Activated T-helper 1 cell treated with anti-CD3 and anti-CD28 coated beads, Interleukin-12 subunit alpha, Interleukin-12 subunit beta, Interleukin-2, Interleukin-4 antibody, amounts not matched to agents 30 ng/mL and 10 ng/mL and 1 ng/mL, durations not matched to agents 14 hours and 24 hours and 36 hours (primary cell): ENCODE measurements around the gene APC2. TPM values are rescaled to one million over a fixed set of nuclear protein-coding genes. Genes with fewer than 3 reads are reported as not detected.

Experiments used
- DNase-seq: peaks from one replicate; pipeline ENCODE4 v3.0.0; 2021; ENCODE audit warnings: low spot score
- H3K27ac Mint-ChIP-seq: one replicate; pipeline ENCODE4 v1.8.0; 2021; ENCODE audit warnings: mild to moderate bottlenecking, mixed read lengths
- H3K27me3 Mint-ChIP-seq: one replicate; pipeline ENCODE4 v1.8.0; 2022; ENCODE audit warnings: mild to moderate bottlenecking, moderate library complexity, mixed read lengths; ENCODE audit not compliant: insufficient read depth
- H3K36me3 Mint-ChIP-seq: one replicate; pipeline ENCODE4 v1.8.0; 2021; ENCODE audit warnings: low read depth, mixed read lengths
- H3K4me1 Mint-ChIP-seq: one replicate; pipeline ENCODE4 v1.8.0; 2021; ENCODE audit warnings: low read depth, mixed read lengths
- H3K4me3 Mint-ChIP-seq: one replicate; pipeline ENCODE4 v1.8.0; 2021; ENCODE audit warnings: mild to moderate bottlenecking, moderate library complexity, mixed read lengths
- H3K9me3 Mint-ChIP-seq: one replicate; pipeline ENCODE4 v1.8.0; 2021; ENCODE audit warnings: mixed read lengths
- intact Hi-C: fragments of 100-400 bp; cut with micrococcal nuclease; formaldehyde crosslinking; loops from one replicate; pipeline ENCODE4 v1.15.1; 2024
- total RNA-seq: library from RNA; stranded (reverse); gene quantifications from 2 replicates; pipeline ENCODE4 v1.2.3, GENCODE V29; 2022

Gene APC2
- total RNA-seq, 1 donor from 2014 or later, result 0.16 TPM

DNA sequence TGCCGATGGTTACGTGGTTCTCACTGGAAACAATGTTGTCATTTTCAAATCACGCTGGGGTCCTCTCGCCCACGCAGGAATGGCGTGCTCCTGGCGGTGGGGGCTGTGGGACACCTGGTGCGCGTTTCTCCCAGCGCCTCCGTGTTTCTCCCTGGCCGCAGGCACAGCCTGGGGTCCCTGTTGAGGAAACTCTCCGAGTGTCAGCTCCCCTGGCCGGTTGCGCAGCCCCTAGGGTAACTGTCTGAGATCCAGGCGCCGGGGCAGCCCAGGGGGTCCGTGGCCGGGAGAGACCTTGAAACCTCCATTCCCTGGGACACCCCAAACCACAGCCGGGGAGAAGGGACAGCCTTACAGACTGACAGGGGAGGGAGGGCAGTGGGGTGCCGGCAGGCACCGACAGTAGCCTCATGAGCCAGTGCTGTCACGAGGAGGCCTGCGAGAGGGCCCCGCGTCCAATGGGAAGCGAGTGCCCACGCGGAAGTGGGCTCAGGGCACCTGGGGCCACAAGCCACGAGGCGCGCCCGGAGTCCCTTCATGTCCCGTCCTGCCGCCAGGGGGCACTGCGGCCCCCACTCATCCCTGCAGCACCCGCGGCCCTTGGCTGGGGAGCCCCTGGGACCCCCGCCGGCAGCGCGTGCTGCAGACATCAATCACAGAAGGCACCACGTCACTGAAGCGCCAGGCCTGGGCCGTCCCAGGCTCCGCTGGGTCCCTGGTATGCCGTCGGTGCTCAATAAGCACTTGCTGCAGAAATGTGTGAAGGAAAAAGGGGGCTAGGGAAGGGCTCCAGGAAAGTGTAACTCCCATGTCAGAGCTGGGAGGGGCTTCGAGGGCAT, 53.4 kb downstream of the APC2 start:
- peaks cover 6% of the 10 kb centered on the region for H3K4me1 Mint-ChIP-seq
- peaks cover 16% of the 10 kb centered on the region for H3K27me3 Mint-ChIP-seq
- H3K4me3 Mint-ChIP-seq, result peak overlapping the region; percentile 19
- H3K27ac Mint-ChIP-seq, result no peak overlapping the region
- peak; percentile 55 for DNase-seq
- intact Hi-C loops, result no loop called here
- H3K9me3 Mint-ChIP-seq, result peaks cover 4% of the 10 kb centered on the region
- H3K36me3 Mint-ChIP-seq, result no peaks in the 10 kb centered on the region

DNA sequence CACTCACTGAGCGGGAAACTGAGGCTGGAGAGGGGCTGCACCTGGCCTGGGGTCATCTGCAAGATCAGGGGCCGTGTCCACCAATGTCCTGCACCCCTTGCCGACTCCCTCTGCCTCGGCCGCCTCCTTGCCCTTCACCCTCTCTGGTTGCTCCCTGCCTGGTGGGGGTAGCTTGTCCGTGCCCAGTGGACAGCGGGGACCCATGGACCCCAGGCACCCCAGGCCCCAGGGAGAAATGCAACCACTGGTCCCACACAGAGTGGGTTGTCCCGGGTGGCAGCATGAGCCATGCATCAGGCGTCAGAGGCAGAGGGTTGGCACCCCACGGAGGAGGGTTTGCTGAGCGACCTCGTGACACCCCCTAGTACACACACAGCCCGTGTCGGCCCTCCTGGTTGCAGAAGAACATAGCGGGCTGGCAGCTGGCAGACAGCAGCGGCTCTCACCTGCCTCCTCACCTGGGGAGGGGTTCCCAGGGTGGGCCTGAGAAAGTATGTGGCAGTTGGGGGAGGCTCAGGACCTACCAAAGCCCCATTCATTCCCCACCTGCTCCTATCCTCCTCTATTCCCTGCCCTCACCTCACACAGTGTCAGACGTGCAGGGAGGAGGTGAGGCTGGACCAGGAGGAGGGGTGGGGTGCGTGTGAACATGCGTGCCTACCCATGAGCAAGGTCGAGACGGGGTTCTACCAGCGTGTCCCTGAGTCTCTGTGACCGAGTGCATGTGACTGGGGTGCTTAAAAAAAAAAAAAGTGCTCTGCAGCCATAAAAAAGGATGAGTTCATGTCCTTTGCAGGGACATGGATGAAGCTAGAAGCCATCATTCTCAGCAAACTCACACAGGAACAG, 54.2 kb downstream of the APC2 start:
- Mint-ChIP-seq H3K4me3 (no peak overlapping the region), H3K27me3 (peaks cover 16% of the 10 kb centered on the region), H3K9me3 (peaks cover 4% of the 10 kb centered on the region), H3K4me1 (peaks cover 6% of the 10 kb centered on the region), H3K36me3 (peaks cover 2% of the 10 kb centered on the region), H3K27ac (no peak overlapping the region)
- no peak for DNase-seq
- intact Hi-C loops, result no loop called here

DNA sequence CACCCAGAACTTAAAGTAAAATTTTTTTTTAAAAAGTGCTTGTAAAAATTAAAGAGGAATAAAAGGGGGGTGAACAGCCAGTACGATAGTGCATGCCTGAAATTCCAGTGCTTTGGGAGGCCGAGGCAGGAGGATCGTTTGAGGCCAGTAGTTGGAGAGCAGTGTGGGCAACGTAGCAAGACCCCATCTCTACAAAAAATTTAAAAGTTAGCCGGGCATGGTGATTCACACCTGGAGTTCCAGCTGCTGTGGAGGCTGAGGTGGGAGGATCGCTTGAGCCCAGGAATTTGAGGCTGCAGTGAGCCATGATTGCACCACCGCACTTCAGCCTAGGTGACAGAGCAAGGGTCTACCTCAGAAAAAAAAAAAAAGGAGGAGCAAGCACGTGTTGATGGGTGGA, 55.1 kb downstream of the APC2 start:
- Mint-ChIP-seq H3K27ac (no peak overlapping the region), H3K36me3 (peaks cover 2% of the 10 kb centered on the region), H3K9me3 (peaks cover 4% of the 10 kb centered on the region), H3K4me3 (no peak overlapping the region), H3K4me1 (peaks cover 6% of the 10 kb centered on the region), H3K27me3 (peaks cover 19% of the 10 kb centered on the region)
- DNase-seq, result no peak
- intact Hi-C loops, result no loop called here

DNA sequence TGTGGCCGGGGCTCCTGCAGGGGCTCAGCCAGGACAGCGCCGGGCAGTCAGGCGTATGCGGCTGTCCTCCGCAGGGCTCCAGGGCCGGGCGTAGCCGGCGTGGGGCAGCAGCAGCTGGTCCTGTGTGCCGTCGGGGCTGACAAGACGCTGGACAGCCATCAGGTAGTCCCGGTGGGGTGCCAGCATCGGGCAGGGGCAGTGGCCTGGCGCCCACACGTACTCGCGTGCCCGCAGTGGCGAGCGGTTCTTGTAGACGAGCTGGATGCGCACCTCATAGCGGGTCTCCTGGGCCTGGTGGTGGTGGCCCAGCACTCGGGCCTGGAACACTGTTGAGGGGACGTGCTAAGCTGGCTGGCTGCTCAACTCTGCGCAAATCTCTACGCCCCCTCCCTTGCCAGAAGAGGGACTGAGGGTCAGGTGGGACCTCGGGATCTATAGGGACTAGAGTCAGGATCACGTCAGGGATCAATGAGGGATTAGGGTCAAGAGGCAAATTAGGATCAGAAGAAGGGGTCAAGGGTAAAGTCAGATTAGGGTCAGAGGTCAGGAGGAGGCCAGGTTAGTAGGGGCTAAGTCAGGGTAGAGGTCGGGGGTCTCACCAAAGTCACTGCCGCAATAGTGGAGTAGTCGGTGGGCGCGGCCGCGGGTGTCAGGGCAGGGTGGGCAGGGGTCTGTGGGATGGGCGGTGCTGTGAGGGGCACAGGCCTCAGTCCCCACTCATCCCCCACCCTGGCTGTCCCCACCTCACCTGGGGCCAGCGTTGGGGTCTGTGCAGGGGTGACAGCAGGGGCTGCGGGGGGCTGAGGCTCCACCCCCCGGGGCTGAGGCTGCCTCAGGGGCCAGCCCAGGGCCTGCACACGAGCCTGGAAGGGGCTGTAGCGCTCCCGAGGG, 56.3 kb downstream of the APC2 start:
- peak overlapping the region; percentile 10 for H3K27ac Mint-ChIP-seq
- no peak for DNase-seq
- no peak overlapping the region for H3K4me3 Mint-ChIP-seq
- H3K27me3 Mint-ChIP-seq, result peaks cover 26% of the 10 kb centered on the region
- H3K9me3 Mint-ChIP-seq, result peaks cover 4% of the 10 kb centered on the region
- H3K36me3 Mint-ChIP-seq, result peaks cover 2% of the 10 kb centered on the region
- peaks cover 6% of the 10 kb centered on the region for H3K4me1 Mint-ChIP-seq
- intact Hi-C loops, result no loop called here

DNA sequence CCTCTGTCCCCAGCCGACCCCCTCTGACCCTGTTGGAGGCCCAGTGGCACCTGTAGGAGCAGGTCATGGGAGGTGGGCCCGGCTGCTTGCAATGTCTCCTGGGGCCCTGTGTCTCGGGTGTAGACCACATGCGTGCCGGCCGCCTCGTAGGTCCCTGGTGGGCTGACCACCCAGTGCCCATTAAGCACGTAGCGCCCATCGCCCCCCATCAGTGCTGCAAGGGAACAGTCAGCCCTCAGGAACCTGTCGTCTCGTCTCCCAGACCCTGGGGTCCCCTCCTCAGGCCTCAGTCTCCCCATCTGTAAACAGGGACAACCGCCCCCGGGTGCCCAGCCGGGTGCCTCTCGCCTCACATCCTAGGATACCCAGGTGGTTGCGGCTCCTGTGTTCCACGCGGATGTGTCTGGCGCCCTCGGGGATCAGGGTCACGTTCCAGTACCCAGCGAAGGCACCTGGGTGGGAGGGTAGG, 57.3 kb downstream of the APC2 start:
- intact Hi-C loops, result loop anchor here (1.0 kb wide), 1 partner anchor 28 kb away; the partner anchor contains the start of gene C19orf25
- Mint-ChIP-seq H3K4me3 (no peak overlapping the region), H3K36me3 (peaks cover 2% of the 10 kb centered on the region), H3K4me1 (peaks cover 6% of the 10 kb centered on the region), H3K9me3 (peaks cover 4% of the 10 kb centered on the region), H3K27ac (no peak overlapping the region), H3K27me3 (peaks cover 26% of the 10 kb centered on the region)
- DNase-seq, result no peak

DNA sequence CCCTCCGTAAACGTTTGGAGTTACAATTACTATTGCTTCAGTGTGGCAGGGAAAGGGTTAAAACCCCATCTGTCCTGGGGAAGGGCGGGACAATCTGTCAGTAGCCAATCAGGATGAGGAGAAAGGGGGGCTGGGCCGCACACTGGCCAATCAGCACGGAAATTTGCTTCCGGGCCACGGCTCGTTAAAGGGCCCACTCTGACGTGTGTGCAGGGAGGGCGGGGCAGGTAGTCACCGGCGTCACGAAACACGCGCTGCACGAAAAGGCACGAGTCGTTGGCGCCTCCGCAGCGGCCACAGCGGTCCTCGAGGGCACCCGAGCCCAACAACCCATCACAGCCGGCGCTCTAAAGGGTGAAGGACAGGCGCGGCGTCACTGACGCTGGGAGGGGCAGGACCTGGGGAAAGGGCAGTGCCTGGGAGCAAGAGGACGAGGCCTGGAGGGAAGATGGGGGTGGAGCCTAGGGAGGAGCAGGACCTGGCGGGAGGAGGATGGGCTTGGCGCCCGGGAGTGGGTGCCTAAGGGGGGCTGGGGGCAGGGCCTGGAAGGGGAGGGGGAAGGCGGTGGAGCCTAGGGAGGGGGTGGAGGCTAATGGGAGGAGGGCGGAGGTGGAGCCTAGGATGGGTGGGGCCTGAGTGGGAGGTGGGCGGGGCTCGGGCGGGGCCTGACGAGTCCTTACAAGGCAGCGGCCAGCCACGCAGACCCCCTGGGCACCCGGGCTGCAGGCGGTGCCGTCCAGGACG, 58.0 kb downstream of the APC2 start:
- H3K4me1 Mint-ChIP-seq, result peaks cover 6% of the 10 kb centered on the region
- peaks cover 22% of the 10 kb centered on the region for H3K27me3 Mint-ChIP-seq
- intact Hi-C loops, result loop anchor here (1.0 kb wide), 2 partner anchors 18 to 29 kb away; partner anchors contain the start of genes C19orf25 and PCSK4
- DNase-seq, result peak; percentile 82
- H3K27ac Mint-ChIP-seq, result peak overlapping the region; percentile 77
- peaks cover 4% of the 10 kb centered on the region for H3K9me3 Mint-ChIP-seq
- H3K36me3 Mint-ChIP-seq, result peaks cover 2% of the 10 kb centered on the region
- peak overlapping the region; percentile 80 for H3K4me3 Mint-ChIP-seq

DNA sequence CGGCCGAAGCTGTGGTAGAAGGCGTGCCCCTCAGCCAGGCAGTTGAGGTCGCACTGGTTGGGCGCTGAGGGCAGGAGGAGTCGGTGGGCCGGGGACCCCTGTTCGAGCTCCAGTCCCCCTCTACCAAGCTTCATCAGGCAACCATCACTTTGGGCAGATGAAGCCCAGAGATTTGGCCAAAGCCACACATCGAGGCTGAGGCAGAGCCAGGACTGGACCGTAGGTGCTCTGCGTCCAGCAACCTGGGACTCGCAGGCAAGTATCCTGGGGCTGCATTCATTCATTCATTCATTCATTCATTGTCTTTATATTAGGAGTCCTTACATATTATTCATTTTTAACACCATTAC, 58.6 kb downstream of the APC2 start:
- Mint-ChIP-seq H3K27me3 (peaks cover 20% of the 10 kb centered on the region), H3K4me1 (peaks cover 6% of the 10 kb centered on the region), H3K4me3 (no peak overlapping the region), H3K9me3 (peaks cover 4% of the 10 kb centered on the region), H3K36me3 (peaks cover 2% of the 10 kb centered on the region), H3K27ac (no peak overlapping the region)
- intact Hi-C loops, result loop anchor here (1.0 kb wide), 1 partner anchor 18 kb away; the partner anchor contains the start of gene PCSK4
- DNase-seq, result no peak

DNA sequence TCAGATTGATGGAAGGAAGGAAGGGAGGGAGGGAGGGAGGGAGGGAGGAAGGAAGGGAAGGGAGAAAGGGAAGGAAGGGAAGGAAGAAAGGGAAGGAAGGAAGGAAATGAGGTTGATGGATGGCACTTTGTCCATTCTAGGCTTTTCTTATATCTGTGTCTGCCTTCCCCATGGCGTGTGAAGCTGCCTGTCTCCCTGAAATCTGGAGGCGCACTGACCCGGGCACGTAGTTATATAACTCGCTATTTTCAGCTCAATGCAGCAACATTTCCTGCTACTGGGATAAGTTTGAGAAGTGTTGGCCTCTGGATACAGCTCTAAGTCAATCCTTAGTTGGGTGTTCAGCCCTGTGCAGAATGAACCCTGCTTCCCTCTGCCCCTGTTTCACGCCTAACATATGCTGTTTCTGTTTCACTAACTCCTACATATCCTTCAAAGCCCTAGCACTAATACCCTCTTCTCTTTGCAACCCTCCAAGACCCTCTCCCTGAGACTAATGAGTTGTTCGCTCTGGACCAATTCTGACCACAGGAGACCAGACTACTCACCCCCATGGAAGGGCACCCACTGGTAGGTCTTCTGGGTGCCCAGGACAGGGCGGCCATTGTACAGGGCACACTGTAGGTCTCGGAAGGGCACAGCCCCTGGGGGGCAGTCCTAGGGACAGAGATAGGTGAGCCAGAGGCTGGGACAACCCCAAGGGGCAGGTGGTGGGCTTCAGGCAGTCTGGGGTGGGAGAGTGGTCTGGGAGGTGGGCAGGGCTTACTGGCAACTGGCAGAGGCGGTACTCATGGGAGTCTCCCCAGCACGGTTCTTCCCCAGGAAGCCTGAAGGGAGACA, 59.9 kb downstream of the APC2 start:
- H3K36me3 Mint-ChIP-seq, result peaks cover 2% of the 10 kb centered on the region
- intact Hi-C loops, result loop anchor here (5.0 kb wide), 1 partner anchor 233 kb away; the partner anchor contains the start of gene FAM174C
- no peak overlapping the region for H3K4me3 Mint-ChIP-seq
- H3K4me1 Mint-ChIP-seq, result peaks cover 6% of the 10 kb centered on the region
- DNase-seq, result no peak
- H3K27me3 Mint-ChIP-seq, result peaks cover 17% of the 10 kb centered on the region
- peaks cover 4% of the 10 kb centered on the region for H3K9me3 Mint-ChIP-seq
- H3K27ac Mint-ChIP-seq, result no peak overlapping the region

DNA sequence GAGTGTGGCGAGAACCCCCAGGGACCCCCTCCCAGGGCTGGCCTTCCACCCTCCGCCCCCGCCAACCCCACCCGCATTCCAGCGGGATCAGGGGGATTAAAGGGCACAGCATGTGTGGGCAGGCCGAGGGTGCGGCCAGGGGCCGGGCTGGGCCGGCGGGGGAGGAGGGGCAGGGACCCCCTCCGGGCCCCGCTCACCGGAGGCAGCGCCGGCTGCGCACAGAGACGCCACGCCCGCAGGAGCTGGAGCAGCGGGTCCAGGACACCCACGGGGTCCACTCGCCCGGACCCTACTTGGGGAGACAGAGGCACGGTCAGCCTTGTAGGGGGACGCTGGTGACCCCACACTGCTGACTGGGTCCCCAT, 60.5 kb downstream of the APC2 start:
- no peak for DNase-seq
- H3K27me3 Mint-ChIP-seq, result peaks cover 16% of the 10 kb centered on the region
- H3K4me3 Mint-ChIP-seq, result no peak overlapping the region
- H3K27ac Mint-ChIP-seq, result no peak overlapping the region
- peaks cover 2% of the 10 kb centered on the region for H3K36me3 Mint-ChIP-seq
- intact Hi-C loops, result loop anchor here (5.0 kb wide), 1 partner anchor 233 kb away; the partner anchor contains the start of gene FAM174C
- peaks cover 4% of the 10 kb centered on the region for H3K9me3 Mint-ChIP-seq
- H3K4me1 Mint-ChIP-seq, result peaks cover 6% of the 10 kb centered on the region

DNA sequence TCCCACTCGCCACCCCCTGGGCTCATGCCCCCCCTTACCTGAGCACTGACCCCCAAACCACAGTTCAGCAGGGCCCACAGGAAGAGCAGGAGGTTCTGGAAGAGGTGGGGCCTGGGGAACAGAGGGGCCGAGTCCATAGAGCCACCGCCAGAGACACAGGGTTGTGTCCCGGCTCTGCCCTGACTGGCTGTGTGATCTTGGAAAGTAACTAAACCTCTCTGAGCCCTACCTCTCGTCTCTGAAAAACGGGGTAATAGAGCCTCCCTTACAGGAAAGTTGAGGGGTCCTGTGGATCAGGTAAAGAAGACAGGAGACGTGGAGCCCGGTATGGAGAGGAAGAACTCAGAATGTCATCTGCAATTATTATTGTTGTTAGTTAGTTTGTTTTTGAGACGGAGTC, 60.9 kb downstream of the APC2 start:
- intact Hi-C loops, result loop anchor here (5.0 kb wide), 1 partner anchor 234 kb away; the partner anchor contains the start of gene FAM174C

More for the DNA sequence above, 60.9 kb downstream of the APC2 start:
- Mint-ChIP-seq H3K36me3 (peaks cover 2% of the 10 kb centered on the region), H3K4me3 (no peak overlapping the region), H3K9me3 (peaks cover 4% of the 10 kb centered on the region), H3K4me1 (peaks cover 6% of the 10 kb centered on the region), H3K27ac (no peak overlapping the region), H3K27me3 (peaks cover 16% of the 10 kb centered on the region)
- no peak for DNase-seq
